Erythroblast (primary cell): ENCODE measurements around the gene DGAT2.

ENCODE experiments used
- GATA1 ChIP-seq: IDR thresholded peaks from 2 replicates; pipeline ENCODE4 v1.6.1; 2011; ENCODE audit warnings: low read depth, mild to moderate bottlenecking, control low read depth, low read length, moderate library complexity
- POLR2A ChIP-seq: IDR thresholded peaks from 2 replicates; pipeline ENCODE4 v1.6.1; 2011; ENCODE audit warnings: mild to moderate bottlenecking, low read length

DNA sequence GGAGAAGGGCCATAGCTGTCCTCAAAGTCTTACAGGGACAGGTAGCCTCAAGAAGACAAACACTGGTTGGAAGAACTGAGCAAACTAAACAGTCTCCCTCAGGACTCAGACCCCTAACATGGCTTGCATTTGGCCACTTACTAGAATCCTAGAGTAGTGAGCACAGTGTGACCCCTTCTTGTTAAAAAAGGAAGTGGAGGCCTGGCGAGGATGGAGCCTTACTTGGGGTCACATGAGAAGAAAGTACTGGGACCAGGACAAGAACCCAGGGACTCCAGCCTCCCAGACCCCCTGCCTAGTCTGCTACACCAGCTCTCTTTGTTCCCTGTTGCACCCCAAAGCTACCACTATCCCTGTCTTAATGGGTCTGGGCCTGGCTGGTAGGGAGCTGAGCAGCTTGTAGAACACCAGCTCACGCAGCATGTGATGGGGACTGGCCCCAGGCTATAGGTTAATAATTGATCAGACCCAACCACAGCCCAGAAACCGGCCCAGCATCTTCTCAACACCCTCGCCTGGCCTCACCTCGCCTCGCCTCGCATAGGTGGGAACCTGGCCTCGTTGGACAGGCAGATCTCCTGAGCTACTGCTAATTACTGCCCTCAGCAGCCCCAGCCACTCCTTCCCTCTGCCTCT is 17.6 kb downstream of the DGAT2 start:
- TF ChIP-seq POLR2A (no peak), GATA1 (no peak)
